ENCODE measurements around the gene TMEM266.

The TMEM266 gene

DNA sequence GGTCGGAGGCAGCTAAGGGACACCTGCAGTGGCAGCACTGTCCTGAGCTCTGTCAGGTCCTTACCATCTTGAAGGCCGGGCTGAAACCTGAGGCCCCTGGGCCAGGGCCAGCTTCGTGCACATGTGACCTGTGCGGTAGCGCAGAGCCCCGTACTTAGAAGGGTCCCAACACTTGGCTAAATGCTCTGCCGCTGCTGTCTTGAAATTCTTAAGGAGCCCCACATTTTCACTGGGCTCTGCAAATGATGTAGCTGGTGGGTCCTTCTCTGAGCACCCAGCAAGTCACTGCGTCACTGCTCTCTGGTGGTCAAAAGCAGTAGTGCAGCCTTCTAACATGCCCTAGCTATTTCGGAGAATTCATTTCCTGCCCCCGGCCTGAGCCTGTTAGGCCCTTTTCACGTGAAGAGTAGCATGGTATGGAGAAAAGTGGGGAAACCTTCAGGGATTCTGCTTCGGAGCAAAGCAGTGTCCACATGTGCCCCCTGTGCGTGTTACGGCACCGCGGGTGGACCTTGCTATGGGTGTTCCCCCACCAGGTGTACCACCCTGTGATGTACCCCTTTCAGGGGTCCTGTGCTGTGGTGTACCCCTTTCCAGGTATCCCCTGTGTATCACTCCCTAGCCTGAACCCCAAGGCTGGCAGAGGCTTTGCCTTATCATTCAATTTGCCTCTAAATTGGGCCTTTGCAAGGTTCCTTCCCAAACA is 79.7 kb downstream of the TMEM266 start:
- H3K4me3 ChIP-seq (ENCODE audit: low read length): no peak overlapping the region
- peaks cover 7% of the 10 kb centered on the region for H3K27me3 ChIP-seq (ENCODE audit: control insufficient read depth, insufficient read depth, low read length)
- H3K9ac ChIP-seq (ENCODE audit: low read length): peak overlapping the region; percentile 44
- no peaks in the 10 kb centered on the region for H3K36me3 ChIP-seq (ENCODE audit: control insufficient read depth, insufficient read depth, low read length)
- H3K9me3 ChIP-seq (ENCODE audit: control insufficient read depth, low read length): no peaks in the 10 kb centered on the region
- peaks cover 10% of the 10 kb centered on the region for H3K4me1 ChIP-seq (ENCODE audit: control insufficient read depth, insufficient read depth, low read length)

DNA sequence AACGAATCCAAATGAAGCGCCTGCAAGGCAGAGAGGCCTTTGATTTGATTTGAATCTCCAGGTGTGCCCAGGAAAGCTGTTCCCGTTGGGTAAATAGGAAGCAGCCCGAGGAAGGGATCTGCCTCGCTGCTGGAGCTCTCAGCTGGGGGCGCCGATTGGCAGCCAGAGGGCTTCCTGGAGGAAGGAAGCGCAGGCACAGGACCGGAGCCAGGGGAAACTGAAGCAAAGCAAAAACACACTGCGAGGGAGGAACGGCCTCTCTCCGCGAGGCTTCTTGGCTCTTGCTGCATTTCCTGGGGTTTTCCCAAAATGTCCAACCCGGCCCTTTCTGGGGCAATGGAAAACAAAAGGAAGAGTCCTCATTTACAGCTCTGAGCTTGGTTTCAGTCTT is 80.3 kb downstream of the TMEM266 start:
- Histone ChIP-seq H3K4me3 (ENCODE audit: low read length) (no peak overlapping the region), H3K27me3 (ENCODE audit: control insufficient read depth, insufficient read depth, low read length) (peaks cover 7% of the 10 kb centered on the region), H3K36me3 (ENCODE audit: control insufficient read depth, insufficient read depth, low read length) (no peaks in the 10 kb centered on the region), H3K4me1 (ENCODE audit: control insufficient read depth, insufficient read depth, low read length) (peaks cover 10% of the 10 kb centered on the region), H3K9me3 (ENCODE audit: control insufficient read depth, low read length) (no peaks in the 10 kb centered on the region), H3K9ac (ENCODE audit: low read length) (peak overlapping the region; percentile 44)

DNA sequence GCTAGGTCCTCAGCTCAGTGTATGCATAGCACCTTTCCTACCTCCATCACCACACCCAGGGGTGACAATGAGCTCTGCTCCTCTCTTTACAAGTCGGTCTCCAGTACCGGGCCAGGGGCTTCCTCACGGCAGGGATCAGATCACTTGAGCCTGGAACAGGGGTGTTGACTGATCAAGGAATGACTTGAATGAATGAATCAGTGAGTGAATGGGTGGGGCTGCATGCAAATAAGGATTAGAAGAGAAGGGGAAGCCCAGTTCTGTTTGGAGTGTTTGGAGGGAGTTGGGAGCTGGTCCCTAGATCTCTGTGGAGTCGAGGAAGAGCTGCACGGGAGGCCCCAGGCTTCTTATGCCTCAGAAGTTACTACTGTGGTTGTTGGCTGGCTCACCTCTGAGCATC is 87.0 kb downstream of the TMEM266 start:
- peaks cover 16% of the 10 kb centered on the region for H3K4me1 ChIP-seq (ENCODE audit: control insufficient read depth, insufficient read depth, low read length)
- no peak overlapping the region for H3K9ac ChIP-seq (ENCODE audit: low read length)
- no peak overlapping the region for H3K4me3 ChIP-seq (ENCODE audit: low read length)
- H3K9me3 ChIP-seq (ENCODE audit: control insufficient read depth, low read length): no peaks in the 10 kb centered on the region
- H3K27me3 ChIP-seq (ENCODE audit: control insufficient read depth, insufficient read depth, low read length): peaks cover 3% of the 10 kb centered on the region
- H3K36me3 ChIP-seq (ENCODE audit: control insufficient read depth, insufficient read depth, low read length): no peaks in the 10 kb centered on the region

DNA sequence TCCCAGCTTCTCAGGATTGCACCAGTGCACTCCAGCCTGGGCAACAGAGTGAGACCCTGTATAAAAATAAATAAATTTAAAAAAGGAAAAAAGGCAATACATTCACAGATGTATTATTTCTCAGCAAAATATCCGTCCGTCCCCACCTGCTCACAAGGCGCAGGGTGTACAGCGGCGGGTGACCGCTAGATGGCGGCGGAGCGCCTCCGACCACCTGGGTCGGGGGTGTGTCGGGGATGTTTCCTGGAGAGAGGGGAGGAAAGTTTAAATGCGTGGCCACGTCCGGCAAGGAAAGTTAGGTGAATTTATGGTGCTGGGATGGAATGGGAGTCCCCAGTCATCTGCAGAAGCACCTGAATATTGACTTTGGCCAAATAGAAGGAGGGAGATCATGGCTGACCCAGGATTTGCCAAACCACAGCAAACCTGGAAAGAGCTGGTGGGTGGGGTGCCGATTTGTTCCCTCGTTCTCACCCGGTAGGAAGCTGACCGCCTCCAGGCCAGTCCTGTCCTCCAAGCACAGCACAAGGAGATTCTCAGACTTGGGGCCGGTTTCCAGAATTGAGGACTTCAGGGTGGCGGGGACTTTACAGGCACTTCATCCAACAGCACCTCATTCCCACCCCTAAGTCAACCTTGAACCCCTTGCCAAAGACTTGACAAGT is 88.3 kb downstream of the TMEM266 start:
- Histone ChIP-seq H3K36me3 (ENCODE audit: control insufficient read depth, insufficient read depth, low read length) (no peaks in the 10 kb centered on the region), H3K9me3 (ENCODE audit: control insufficient read depth, low read length) (no peaks in the 10 kb centered on the region), H3K4me1 (ENCODE audit: control insufficient read depth, insufficient read depth, low read length) (peaks cover 16% of the 10 kb centered on the region), H3K27me3 (ENCODE audit: control insufficient read depth, insufficient read depth, low read length) (peaks cover 3% of the 10 kb centered on the region), H3K4me3 (ENCODE audit: low read length) (no peak overlapping the region), H3K9ac (ENCODE audit: low read length) (no peak overlapping the region)

DNA sequence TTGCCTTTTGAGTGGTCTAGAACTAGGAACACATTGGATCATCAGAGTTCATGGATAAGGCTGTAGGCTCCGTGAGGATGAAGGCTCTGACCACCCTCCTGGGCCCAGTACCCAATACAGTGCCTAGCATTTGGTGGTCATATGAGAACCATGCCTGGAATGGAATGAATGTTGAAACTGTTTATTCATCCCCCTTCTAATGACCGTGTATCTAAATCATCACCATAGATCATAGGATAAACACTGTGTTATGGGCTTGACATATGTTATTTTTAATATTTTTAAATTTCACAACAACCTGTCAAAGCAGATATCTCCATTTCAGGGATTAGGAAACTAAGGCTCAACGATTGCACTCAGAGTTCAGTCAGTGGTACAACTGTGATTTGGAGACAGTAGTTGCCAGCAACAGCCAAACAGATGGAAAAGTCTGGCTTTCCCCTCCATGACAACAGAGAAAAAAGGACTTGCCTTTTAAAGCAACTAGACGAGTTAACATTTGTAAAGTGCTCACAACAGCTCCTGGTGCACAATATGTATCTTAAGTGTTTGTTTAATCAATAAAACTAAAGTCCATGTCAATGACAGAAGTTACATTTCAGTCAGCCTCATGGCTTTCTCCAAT is 89.6 kb downstream of the TMEM266 start:
- Histone ChIP-seq H3K9ac (ENCODE audit: low read length) (no peak overlapping the region), H3K4me3 (ENCODE audit: low read length) (no peak overlapping the region), H3K27me3 (ENCODE audit: control insufficient read depth, insufficient read depth, low read length) (peaks cover 3% of the 10 kb centered on the region), H3K9me3 (ENCODE audit: control insufficient read depth, low read length) (no peaks in the 10 kb centered on the region), H3K4me1 (ENCODE audit: control insufficient read depth, insufficient read depth, low read length) (peaks cover 16% of the 10 kb centered on the region), H3K36me3 (ENCODE audit: control insufficient read depth, insufficient read depth, low read length) (no peaks in the 10 kb centered on the region)

DNA sequence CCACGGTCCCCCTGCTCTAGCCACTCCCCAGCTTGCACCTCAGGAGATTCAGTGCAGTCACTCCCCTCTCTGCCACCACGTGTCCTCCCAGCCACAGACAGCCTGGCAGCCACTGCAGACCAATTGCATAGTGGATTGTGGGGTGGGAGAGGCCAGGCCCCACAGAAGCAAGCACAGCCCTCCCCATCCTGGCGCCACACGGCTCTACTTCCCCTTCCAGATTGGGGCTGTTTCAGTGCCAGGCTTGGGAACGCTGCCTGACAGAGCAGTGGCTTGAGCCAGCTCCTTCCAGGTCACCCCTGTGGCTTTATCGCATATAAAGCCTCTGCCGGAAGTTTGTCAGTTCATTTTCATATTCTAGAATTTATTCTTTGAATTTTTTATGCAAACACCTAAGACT is 90.7 kb downstream of the TMEM266 start:
- H3K4me1 ChIP-seq (ENCODE audit: control insufficient read depth, insufficient read depth, low read length): peaks cover 16% of the 10 kb centered on the region
- H3K9ac ChIP-seq (ENCODE audit: low read length): no peak overlapping the region
- no peaks in the 10 kb centered on the region for H3K9me3 ChIP-seq (ENCODE audit: control insufficient read depth, low read length)
- peaks cover 3% of the 10 kb centered on the region for H3K27me3 ChIP-seq (ENCODE audit: control insufficient read depth, insufficient read depth, low read length)
- H3K36me3 ChIP-seq (ENCODE audit: control insufficient read depth, insufficient read depth, low read length): no peaks in the 10 kb centered on the region
- H3K4me3 ChIP-seq (ENCODE audit: low read length): no peak overlapping the region

DNA sequence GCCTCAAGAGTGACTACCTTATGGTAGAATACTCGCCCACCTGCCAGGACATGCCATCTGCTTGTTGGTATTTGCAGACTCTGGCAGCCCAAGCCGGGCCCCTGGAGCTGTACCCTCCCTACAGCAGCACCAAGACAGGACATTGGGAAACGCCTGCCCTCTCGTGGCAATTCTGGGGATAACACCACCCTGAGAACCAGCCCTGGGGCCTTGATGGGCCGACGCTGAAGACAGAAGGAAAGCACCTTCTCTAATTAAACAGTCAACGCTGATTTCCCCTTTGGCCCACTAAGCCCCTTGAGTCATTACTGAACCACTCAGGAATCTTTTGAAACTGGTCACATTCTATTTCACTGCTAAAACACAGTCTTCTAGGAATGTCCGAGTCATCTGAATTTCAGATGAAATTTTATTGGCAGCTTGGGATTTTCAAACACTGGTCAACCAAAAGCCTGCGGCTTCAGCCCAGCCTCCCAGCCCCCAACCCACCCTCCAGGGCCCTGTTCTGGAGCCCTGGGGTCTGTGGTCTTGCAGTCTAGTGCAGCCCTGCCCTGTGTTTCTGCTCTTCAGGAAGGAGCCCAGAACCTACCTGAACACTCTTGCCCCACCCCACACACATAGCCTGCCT is 91.3 kb downstream of the TMEM266 start:
- H3K4me1 ChIP-seq (ENCODE audit: control insufficient read depth, insufficient read depth, low read length): peaks cover 16% of the 10 kb centered on the region
- H3K4me3 ChIP-seq (ENCODE audit: low read length): no peak overlapping the region
- H3K27me3 ChIP-seq (ENCODE audit: control insufficient read depth, insufficient read depth, low read length): peaks cover 3% of the 10 kb centered on the region
- H3K36me3 ChIP-seq (ENCODE audit: control insufficient read depth, insufficient read depth, low read length): no peaks in the 10 kb centered on the region
- no peaks in the 10 kb centered on the region for H3K9me3 ChIP-seq (ENCODE audit: control insufficient read depth, low read length)
- no peak overlapping the region for H3K9ac ChIP-seq (ENCODE audit: low read length)

DNA sequence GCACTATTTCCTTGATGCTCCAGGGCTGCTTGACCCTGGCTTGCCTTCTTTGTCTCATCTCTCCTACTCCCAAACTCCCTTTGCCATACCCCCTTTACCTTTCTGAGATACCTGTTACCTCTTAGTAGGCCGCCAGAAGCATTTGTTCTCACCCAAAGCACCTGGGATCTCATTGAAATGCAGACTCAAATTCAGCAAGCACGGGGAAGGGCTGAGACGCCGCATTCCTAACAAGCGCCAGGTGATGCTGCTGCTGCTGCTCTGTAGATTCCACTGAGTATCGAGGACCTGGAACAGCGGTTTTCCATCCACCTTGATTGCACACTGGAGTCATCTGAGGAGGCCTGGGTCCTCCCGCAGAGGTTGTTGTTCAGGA is 91.8 kb downstream of the TMEM266 start:
- H3K27me3 ChIP-seq (ENCODE audit: control insufficient read depth, insufficient read depth, low read length): peaks cover 3% of the 10 kb centered on the region
- H3K36me3 ChIP-seq (ENCODE audit: control insufficient read depth, insufficient read depth, low read length): no peaks in the 10 kb centered on the region
- no peak overlapping the region for H3K9ac ChIP-seq (ENCODE audit: low read length)
- no peaks in the 10 kb centered on the region for H3K9me3 ChIP-seq (ENCODE audit: control insufficient read depth, low read length)
- H3K4me3 ChIP-seq (ENCODE audit: low read length): no peak overlapping the region
- H3K4me1 ChIP-seq (ENCODE audit: control insufficient read depth, insufficient read depth, low read length): peaks cover 16% of the 10 kb centered on the region

DNA sequence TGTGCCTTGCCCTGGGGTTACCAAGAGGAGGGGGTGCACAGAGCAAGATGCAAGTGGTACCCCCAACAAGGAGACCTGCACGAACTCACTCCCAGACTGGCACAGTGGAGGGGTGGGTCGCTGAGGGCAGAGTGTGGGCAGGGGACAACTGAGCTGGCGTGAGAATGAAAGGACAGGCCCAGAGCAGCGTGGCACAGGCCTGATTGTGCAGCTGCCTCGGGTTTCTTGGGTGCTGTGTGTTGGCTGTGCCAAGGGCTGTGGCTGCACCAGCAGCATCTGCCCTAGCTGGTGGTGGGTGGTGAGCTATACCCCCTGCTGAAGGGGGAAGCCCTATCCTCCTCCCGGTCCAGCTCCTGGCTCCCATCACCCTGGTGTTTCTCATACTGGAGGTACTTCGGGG is 92.4 kb downstream of the TMEM266 start:
- H3K27me3 ChIP-seq (ENCODE audit: control insufficient read depth, insufficient read depth, low read length): peaks cover 4% of the 10 kb centered on the region
- no peaks in the 10 kb centered on the region for H3K9me3 ChIP-seq (ENCODE audit: control insufficient read depth, low read length)
- peaks cover 16% of the 10 kb centered on the region for H3K4me1 ChIP-seq (ENCODE audit: control insufficient read depth, insufficient read depth, low read length)
- H3K9ac ChIP-seq (ENCODE audit: low read length): no peak overlapping the region
- no peak overlapping the region for H3K4me3 ChIP-seq (ENCODE audit: low read length)
- no peaks in the 10 kb centered on the region for H3K36me3 ChIP-seq (ENCODE audit: control insufficient read depth, insufficient read depth, low read length)

DNA sequence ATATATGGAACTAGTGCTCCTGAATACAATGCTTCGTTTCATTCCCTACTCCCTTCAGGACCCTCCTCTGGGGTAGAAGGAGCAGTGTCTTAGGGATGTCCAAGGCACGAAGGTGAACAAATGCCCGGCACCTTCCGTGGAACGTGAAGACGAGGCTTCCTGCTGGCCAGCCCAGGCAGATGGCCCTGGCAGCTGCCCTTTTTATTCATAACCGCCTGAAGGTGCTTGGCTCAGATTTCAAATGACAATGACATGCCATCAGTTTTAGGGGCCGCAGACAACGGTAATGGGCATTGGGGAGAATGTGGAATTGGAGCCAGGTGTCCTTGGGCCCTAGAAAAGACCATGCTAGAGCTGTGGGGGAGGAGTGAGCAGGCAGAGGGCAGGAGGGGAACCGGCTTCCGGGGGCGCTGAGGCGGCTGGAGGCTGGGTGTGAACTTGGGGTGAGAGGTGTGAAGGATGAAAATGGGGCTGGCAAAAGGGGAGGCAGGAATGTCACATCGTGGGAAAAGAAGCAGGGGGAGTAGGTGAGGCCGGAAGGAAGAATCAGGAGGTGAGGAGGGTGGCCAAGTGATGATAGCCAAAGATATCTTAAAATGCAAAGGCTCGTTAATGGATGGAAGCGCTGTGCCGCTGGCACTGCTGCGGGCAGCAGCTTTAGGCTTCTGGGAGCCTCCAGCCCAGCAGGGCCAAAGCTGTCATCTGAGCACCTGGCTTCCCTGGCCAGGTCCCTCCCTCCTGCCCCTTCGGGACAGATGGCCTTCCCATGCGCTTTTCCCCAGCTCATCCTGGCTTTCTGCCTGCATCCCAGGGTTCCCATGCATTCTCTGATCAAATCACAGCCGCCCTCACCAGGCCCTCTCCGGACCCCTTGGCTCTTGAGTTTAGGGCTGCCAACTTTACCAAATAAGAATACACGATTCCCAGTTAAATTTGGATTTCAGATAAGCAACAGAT is 93.7 kb downstream of the TMEM266 start:
- no peak overlapping the region for H3K4me3 ChIP-seq (ENCODE audit: low read length)
- no peaks in the 10 kb centered on the region for H3K9me3 ChIP-seq (ENCODE audit: control insufficient read depth, low read length)
- H3K27me3 ChIP-seq (ENCODE audit: control insufficient read depth, insufficient read depth, low read length): peaks cover 2% of the 10 kb centered on the region
- H3K36me3 ChIP-seq (ENCODE audit: control insufficient read depth, insufficient read depth, low read length): no peaks in the 10 kb centered on the region
- no peak overlapping the region for H3K9ac ChIP-seq (ENCODE audit: low read length)
- H3K4me1 ChIP-seq (ENCODE audit: control insufficient read depth, insufficient read depth, low read length): peaks cover 16% of the 10 kb centered on the region

DNA sequence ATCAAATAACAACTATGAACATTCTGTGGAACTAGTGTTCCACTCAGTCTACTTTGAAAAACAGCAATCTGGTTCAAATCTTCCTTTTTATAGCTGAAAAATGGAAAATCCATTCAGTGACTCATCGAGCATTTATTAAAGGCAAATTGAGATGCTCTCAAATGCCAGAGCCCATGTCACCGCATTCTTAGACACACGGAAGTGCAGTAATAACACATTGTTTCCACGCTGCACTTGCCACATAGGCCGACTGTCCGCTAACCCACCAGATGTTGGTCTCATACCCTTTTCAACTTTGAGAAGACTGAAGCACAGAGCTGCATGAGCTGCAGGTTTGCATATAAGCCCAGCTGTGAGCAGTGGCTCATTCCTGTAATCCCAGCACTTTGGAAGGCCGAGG is 95.9 kb downstream of the TMEM266 start:
- peaks cover 5% of the 10 kb centered on the region for H3K27me3 ChIP-seq (ENCODE audit: control insufficient read depth, insufficient read depth, low read length)
- no peak overlapping the region for H3K9ac ChIP-seq (ENCODE audit: low read length)

More for the DNA sequence above, 95.9 kb downstream of the TMEM266 start:
- H3K36me3 ChIP-seq (ENCODE audit: control insufficient read depth, insufficient read depth, low read length): no peaks in the 10 kb centered on the region
- H3K4me3 ChIP-seq (ENCODE audit: low read length): no peak overlapping the region
- peaks cover 5% of the 10 kb centered on the region for H3K4me1 ChIP-seq (ENCODE audit: control insufficient read depth, insufficient read depth, low read length)
- H3K9me3 ChIP-seq (ENCODE audit: control insufficient read depth, low read length): no peaks in the 10 kb centered on the region

Measured in mucosa of stomach (tissue), 1 donor.